Stimulated activated CD4-positive, alpha-beta T cell treated with anti-CD3 and anti-CD28 coated beads, Interleukin-15, amount 100 ng/mL, for 48 hours (primary cell): Measurements from ENCODE around the gene AP1B1.

Source experiments
- DNase-seq, 2 donors: peaks; one replicate each; pipeline ENCODE4 v3.0.0-alpha.2; 2020; ENCODE audit warnings: low read depth in 2 of 2

The AP1B1 gene

DNA sequence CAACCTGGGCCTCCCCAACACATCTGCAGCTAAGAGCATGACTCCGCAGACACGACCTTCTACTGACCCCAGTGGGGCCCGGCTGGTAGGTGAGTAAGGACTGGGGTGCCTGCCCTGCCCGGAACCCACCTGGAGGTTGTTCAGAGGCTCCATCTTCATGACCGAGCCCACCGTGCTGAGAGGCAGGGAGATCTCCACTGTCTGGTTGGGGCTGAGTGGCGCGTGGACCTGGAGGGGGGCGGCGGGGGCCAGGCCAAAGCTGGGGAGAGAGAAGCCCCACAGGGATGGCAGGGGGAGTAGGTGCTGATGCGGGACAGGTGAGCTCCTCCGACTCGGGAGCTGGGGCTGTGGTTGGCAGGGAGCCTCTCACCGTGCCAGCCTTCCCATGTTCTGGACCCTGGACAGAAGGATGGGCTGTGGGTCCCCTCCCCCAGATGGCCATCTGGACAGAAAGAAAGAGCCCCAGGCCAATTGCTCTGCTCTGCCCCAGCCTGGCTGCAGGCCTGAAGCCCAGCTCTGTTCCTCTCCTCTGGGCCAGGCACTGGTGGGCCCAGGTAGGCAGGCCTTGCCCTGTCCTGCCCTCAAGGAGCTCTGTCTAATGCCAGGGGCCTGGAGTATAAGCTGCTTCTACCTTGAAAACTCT is 56.6 kb downstream of the AP1B1 start:
- DNase-seq, result no peak

DNA sequence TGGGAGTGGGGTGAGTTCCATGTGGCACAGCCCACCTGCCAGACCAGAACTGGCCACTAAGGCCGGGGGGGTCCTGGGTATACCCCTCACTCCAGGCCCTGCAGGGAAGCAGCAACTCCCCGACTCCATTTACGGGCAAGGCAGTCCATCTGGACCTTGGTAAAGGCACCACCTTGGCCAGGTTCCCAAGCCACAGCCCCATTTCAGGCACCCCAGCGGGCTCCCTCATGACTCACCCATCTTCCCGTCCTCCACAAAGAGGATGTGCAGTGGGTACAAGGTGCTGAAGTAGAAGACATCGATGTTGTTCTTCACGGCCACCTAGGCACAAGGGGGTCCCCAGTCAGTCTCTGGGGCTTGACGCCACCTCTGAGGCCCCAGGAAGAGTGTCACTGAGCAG is 57.2 kb downstream of the AP1B1 start:
- DNase-seq, result no peak

DNA sequence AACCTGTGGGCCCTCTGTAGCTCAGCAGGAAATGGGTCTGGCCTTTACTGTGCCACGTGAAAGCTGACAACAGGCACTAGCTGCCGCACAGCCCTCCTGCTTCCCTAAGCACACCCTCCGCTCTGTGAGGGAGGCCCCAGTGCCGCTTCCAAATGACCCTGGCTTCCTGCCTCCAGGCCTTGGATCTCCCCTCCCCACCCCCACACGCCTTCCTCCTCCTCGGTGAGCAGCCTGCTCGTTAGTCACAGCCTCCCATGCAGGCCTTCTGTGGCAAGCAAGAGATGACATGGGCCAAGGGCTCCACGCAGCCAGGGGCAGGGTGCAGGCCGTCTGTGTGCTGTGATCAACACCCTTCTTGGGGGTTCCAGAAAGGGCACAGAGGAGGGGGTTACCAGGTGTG is 57.6 kb downstream of the AP1B1 start:
- DNase-seq, result no peak

DNA sequence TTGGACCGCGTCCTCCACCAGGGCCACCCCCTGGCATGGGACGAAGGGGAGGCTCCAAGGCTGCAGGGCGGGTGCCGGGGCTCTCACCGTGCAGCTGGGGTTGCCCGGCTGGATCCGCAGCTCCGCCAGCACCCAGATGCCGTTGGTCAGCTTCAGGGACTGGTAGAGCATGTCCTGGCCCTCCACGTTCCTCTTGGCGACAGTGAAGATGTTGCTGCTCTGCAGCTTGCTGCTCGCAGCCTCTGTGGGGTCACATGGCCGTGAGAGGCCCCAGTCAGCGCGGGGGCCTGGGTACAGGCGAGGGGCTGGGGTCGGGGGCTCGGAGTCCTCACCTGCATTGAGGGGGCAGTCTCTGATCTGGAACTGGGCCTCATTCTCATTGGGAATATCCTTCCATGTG is 58.1 kb downstream of the AP1B1 start:
- DNase-seq, result no peak

DNA sequence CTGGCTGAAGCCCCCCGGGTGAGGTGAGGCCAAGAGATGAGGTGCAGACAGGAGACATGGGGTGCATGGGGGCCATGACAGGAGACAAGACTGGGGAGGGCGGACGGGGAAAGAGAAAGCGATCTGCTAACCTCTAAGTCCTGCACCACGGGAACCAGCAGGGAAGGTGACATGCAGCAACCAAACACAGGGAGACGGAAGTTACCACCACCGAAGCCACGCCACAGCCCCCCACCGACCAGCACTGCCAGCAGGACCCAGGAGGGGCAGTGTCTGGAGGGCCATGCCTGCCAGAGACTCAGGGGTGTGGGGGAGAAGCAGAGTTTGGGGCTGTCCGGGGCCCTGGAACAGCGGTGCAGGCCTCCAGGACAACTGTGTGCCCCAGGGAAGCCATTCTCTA is 58.8 kb downstream of the AP1B1 start:
- no peak for DNase-seq

DNA sequence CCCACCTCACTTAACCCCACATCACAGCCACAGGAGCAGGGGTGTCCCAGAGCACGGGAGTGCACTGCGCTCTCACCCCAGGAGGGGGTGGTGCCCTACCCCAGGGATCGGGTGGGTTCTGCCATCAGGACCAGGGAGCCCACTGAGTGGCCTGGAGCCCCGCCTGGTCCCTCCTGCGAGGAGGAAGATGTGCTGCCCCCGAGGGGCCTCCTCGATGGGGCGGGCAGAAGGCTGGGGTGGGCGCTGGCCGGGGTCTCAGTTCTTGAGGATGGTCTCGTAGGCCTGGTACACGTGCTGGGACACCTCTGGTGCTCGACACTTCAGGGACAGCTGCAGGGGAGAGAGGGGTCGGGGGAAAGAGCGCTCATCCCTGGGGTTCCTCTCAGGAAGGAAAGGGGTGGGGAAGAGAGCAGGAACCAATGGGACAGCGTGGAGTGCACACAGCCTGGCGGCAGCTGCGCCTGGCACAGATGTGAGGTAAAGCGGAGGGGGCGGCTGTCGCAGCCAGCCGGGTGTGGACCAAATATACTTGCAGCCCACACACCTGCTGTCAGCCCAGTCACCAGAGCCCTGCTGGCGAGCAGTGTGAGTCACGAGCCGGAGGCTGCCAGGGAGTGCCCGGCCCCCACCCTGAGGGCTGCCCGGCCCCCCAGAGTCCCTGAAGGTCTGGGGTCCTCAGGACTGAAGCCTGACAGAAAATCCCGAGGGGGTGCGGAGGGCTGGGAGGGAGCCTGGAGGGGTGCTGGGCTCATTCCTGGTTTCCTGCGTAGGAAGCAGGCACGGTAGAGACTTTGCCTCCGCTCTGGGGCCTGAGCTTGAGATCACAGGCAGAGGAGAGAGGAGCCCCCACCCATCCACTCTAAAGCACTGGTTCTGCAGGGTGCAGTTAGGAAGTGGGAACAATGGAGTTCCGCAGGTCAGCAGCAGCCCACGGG is 59.5 kb downstream of the AP1B1 start:
- no peak for DNase-seq

DNA sequence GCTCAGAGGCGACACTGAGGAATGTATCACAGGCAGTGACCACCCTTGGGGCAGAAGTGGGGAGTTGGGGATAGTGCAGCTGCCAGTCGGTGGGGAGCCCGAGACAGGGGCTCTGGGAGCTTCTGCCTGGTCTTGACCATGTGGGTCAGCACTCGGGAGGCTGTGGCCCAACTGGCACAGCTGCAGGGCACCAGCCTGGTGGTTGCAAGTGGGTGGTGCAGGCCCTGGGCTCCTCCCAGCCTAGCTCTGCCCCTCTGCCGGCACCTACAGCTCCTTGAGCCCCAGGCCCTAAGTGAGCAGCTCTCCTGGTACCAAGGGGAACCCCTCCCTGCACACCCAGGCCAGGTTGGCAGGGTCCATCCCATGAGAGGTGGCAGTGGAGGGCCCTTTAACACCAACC is 60.3 kb downstream of the AP1B1 start:
- DNase-seq, result no peak

DNA sequence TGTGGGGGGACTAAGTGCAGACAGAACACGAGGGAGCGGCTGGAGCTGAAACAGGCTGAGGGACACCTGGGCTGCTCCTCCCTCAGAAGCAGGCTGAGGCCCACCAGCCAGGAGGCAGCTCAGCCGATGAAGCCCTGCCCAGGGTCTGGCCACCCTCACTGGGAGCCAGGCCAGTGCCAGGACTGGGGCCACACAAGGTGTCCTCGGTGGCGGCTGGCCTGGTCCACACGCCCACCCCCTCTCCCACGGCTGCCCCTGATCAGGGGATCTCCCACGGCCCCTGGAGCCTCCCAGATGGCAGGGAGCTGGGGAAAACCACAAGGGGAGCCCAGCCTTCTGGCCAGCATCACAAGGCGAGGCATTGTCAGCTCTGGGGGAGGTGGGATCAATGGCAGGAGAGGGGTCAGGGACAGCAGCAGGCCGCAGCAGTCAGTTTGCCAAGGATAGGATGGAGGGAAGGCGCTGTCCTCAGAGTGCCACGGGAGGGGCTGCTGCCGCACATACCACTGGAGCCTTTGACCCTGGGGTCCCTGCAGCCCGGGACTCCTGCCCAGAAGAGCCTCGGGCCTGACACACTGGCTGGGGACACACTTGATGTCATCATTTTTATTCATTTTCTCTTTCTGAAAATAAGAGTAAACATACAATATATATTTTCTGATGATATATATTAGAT is 61.1 kb downstream of the AP1B1 start:
- DNase-seq, result no peak

DNA sequence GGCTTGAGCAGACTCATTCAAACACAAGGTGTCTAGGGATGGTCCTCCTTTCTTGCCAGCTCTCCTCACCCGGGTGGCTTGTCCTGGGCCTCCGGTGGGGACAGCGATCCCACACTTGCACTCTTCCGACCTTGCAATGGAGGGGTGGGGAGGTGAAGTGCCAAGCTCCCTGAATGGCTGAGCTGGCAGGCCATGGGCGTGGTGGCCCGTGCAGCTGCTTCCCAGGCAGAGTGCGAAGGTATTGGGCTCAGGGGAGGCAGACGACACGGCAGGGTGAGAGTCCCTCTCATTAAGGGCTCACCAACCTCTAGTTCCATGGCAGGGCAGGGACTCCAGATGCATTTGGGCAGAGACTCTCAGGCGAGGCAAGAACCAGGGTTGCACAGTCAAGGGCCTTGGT is 61.9 kb downstream of the AP1B1 start:
- DNase-seq, result no peak

DNA sequence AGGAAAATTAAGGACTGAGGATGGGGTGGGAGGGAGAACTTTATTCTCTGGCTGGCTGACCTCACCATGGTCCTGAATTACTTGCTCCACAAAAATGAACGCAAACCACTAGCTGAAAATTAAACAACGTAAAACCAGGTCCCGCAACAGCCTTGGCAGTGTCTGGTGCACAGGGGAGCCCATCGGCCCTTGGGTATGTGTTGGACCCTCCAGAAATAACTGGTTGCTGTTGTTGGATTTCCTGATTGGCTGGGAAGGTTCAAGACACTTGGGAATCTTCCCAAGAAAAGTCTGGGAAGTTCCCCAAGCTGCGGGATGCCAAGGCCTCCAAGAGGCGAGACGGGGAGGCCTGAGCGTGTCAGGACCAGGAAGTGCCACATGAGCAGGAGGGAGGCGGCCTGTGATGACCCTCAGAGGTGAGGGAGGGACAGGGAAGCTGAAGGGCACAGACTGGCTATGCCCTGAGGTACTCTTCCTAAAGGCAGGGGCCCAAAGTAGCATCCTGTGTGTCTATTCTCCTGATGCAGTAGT is 62.5 kb downstream of the AP1B1 start:
- no peak for DNase-seq

DNA sequence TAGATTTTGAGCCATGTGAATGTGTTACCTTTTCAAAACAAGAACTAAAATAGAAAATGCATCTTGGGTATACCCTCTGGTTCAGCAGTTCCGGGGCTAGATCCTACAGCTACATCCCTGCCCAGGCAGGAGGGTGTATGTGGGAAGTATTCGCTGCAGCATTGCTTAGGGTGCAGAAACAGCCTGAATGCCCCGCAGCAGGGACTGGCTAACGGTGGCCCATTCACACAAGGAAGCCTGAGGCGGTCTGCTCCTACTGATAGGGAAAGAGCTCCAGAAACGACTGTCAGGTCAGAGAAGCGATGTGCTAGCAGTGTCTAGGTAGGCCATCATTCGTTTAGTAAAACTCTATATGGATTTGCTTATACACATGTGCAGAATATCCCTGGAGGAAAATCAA is 63.0 kb downstream of the AP1B1 start:
- no peak for DNase-seq

DNA sequence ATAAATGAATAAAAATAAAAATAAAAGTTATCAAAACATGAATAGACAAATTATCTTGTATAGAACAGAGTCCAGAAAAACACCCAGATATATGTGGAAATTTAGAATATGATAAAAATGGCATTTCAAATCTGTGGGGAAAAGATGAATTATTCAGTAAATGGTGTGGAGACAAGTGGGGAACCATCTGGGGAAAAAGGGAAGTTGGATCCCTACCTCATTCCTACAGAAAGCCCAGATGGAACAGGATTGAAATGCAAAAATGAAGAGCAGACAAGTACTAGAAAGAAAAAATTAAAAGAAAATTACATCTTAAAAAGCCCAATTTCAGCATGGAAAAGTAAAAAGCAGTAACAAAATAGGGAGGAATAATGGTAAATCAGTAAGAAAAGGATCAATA is 64.7 kb downstream of the AP1B1 start:
- no peak for DNase-seq

DNA sequence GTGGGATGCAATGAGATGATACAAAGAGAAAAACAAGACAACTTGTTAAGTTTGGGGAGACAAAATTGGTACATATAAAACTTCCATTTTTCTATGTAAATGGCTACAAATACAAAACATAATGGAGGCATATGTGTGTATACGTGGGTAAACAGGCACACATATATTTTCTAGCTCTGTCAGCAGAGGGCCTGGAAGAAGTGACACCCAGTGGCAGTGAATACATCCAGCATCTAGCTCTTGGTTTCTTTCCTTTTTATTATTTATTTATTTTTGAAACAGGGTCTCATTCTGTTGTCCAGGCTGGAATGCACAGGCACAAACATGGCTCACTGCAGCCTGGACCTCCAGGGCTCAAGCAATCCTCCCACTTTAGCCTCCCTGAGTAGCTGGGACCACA is 67.8 kb downstream of the AP1B1 start:
- DNase-seq, result no peak

DNA sequence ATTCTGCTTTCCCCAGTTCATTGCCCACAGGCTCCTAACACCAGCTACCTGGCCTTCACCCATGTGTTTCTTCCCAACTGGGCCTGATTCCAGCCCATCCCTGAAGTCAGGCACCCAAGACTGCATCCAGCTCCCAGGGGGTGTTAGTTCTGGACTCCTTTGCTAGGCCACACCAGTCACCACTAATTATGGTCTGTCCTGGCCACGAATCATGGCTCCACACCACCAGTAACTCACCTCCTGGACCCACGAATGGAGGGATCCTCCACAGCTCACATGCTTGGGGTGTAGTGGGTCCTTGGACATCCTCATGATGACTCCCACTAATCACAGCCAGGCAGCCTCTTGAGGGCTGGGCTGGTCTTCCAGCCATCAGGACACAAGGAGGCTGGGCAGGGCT is 69.3 kb downstream of the AP1B1 start:
- no peak for DNase-seq

DNA sequence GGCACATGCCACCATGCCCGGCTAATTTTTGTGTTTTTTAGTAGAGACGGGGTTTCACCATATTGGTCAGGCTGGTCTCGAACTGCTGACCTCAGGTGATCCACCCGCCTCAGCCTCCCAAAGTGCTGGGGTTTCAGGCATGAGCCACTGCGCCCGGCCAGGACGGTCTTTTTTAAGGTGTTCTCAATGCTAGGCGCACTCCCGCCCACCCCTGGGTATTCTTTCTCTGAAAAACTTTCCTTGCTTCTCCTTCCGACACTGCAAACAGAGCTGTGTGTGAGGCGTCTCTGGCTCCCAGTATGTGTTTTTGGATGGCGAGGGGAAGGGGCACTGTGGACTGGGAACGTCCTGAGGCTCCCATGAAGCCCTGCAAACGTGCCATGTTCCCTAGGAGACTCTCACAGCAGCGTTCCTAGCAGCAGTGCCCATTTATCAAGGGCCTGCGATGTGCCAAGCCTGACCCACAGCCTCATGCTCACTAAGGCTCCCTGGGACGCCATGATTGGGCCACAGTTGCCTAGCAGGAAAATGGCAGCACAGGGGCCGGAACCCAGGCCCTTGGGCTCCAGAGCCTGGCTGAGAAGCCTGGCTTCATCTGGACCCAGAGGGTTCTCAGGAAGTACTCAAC is 70.4 kb downstream of the AP1B1 start:
- DNase-seq, result no peak

DNA sequence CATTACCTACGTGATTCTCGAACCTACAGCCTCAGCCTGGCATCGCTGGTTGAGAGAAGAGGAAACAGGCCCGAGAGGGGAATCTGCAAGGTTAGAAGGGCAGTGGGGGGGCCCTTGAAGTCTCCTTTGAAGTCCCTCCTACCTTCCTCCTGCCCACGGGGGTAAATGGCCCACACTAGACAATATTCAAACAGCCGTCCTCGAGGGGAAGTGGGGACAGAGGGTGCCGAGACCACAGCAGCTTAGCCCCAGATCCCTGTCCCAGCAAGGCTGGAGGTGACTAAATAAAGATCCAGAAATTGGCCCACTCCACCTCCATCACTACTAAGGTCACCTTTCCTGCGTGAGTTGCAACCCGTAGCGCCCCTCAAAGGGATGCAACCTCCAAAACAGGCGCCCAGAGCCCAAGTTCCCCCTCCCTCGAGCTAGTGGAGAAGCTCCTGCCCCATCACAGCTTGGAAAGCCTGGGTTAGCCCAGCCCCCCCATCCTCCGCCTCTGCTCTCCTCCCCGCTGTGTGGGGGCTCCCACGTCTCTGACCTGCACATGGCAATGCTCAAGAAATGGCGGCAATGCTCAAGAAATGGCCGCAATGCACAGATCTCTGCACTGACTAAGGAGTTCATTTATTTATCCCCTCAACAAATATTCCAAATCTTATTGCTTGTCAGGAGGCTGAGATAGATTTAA is 72.1 kb downstream of the AP1B1 start:
- no peak for DNase-seq

DNA sequence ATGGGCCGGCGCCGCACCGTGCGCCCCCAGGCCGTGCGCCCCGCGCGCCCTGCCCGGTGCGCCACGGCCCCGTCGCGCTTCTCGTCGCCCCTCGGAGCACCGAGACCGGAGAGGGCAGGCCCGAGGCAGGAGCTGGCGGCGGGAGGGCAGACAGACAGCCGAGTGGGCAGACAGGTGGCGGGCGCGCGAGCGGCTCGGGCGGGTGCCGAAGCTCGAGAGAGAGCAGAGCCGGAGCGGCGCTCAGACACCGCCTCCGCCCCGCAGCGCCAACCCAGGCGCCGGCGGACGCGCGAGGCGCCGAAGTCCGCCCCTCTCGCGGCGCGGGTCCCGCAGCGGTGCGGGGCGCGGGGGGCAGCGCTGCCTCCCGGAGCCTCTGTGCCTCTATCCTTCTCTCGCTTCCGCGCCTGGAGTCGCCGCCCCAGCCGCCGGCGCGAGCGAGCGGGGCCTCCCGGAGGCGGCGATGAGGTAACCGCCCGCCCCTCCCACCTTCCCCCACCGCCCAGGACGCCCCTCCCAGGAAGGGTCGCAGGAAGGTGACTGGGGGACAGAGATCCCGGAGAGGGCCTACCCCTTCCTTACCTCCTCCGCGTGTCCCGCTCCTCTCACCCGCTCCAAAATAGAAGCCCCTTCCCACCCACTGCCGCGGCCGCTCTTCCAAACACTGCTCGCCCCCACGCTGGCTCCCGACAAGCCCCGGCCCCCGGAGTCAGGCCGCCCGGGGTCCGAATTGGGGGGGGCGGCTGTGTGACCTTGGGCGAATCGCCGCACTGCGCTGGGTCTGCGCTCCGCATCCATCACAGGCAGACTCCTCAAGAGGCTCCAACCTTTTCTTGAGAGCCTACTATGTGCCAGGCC is 72.9 kb downstream of the AP1B1 start, which contains the start of gene RASL10A:
TSS of gene RASL10A (minus strand) at position 412 of the 855 bp plus-strand sequence. CDS start 451 bp downstream, outside the sequence.
- DNase-seq, result no peak

DNA sequence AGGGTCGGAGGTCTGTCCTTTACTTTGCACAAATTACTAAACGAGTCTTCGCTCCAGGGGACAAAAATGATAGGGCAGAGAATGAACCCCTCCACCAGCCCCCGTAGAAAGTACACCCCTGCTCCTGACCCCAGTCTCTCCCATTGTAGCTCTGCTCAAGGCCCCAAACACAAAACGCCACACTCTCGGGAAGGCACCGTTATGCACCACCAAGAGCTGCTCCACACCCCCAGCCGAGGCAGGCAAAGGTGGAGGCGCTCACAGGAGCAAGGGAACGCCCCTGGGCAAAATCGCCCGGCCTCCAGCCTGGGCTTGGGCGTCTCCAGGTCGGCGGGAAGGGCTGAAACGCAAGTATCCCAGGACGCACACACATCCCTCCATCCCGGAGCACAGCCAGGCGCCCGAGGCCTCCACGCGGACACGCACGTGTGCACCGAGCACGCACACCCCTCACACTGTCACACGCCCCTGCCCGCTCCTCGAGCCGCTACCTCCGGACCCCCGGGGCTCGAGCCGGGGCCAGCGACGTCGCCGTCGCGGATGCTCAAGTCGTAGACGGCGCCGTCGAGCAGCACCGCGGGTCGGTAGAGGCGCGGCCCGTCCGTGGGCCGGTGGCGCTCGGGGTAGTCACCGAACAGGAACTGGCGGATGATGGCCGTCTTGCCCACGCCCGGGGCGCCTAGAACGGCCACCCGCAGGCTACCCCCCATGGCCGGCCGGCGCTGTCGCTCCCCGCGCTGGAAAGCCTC is 73.7 kb downstream of the AP1B1 start:
- no peak for DNase-seq

DNA sequence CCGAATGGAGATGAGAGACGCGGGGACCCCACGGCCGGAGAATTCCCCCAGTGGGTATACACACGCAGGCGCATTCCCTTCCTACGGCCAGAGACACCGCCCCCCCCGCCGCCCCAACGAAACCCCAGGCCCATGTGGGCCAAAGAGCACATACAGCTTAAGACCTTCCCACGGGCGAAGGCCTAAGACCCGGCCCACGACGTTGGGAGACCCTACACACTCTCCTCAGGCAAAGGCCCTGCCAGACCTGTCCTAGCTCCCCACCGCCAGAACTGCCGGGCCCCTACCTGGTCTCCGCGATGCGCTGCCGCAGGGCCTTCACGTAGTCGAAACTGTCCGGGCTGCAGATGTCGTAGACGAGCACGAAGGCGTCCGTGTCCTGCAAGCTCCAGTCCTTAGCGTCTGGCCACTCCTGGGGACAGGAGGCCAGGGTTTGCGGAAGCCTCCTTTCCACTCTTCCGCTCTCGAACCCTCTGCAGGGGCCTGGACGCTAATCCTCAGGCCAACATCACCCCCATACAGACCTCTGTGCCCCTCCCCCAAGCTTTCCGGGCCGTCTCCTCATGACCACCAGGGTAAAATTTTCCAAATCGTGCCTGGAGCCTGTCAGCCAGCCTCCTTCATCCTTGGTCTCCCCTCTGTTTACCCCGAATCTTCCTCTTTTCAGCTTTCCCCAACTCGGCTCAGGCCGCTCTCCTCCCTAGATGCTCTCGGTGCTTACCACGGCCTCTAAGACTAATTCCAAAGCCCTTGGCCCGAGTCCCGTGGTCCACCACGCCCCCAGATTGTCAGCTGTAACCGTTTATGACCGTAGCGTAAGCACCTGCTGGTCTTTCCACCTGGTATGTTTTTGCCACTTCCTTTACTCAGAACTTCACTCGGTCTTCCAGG is 74.5 kb downstream of the AP1B1 start:
- no peak for DNase-seq
